ENCODE data around the gene EFS.

GRCh38 chr14:23306412-23307145 is 58.4 kb downstream of the EFS start, which contains the start of gene BCL2L2:
- TF ChIP-seq GATA3 (IDR thresholded peaks at IDR 0.05; ENCODE audit: low read depth, low read length) (no peak), GATA2 (IDR thresholded peaks at IDR 0.05; ENCODE audit: low read depth, low read length) (no peak)

All from SH-SY5Y (cell line).